B cell (primary cell): ENCODE data around the gene IL17REL. TPM values are rescaled to one million over a fixed set of nuclear protein-coding genes. Genes with fewer than 3 reads are reported as not detected.

Experiments
- ATAC-seq: fragments of 200-7000 bp; cut with Tn5 transposase; one replicate; pipeline ENCODE4 v1.10.0; 2021; ENCODE audit warnings: low read depth, mild to moderate bottlenecking, moderate number of reproducible peaks, moderate library complexity
- CTCF ChIA-PET: fragments of 350-600 bp; sonication (Branson Sonifier 250); formaldehyde crosslinking; loops from one replicate; lab custom pipeline; 2021; ENCODE audit warnings: antibody characterized with exemption, inconsistent platforms; lab: Charles Lee
- POLR2A ChIA-PET: fragments of 350-600 bp; sonication (Branson Sonifier 250); formaldehyde crosslinking; loops from one replicate; lab custom pipeline; 2021; ENCODE audit warnings: antibody characterized with exemption; lab: Charles Lee
- DNase-seq: peaks from one replicate; pipeline ENCODE4 v3.0.0; 2013
- H2AFZ ChIP-seq: 2 replicates; pipeline ENCODE4 v1.6.1; 2012; ENCODE audit warnings: mild to moderate bottlenecking, low read depth, low read length; ENCODE audit not compliant: insufficient read depth, poor library complexity, severe bottlenecking
- H3K27ac ChIP-seq, 2 donors: 1 replicate in 1 of 2; 2 replicates in 1 of 2; pipeline ENCODE4 v1.5.1; 2012 to 2013; ENCODE audit warnings: low read length in 2 of 2, mild to moderate bottlenecking in 2 of 2, moderate library complexity in 1 of 2
- H3K27me3 ChIP-seq, 4 experiments: fragments of 200-600 bp in 1 of 4; sonication (generic) in 1 of 4; replicated peaks in 1 of 4; 1 replicate in 2 of 4; 2 replicates in 2 of 4; pipeline versions ENCODE4 v1.6.1 to v1.7.0; 2013 to 2016; ENCODE audit warnings: low read length in 3 of 4, mild to moderate bottlenecking in 2 of 4, mixed read lengths in 1 of 4, moderate library complexity in 1 of 4; ENCODE audit not compliant: insufficient read depth in 4 of 4, control insufficient read depth in 3 of 4; ENCODE audit errors: control extremely low read depth in 1 of 4
- H3K36me3 ChIP-seq, 2 experiments: replicated peaks in 1 of 2; 1 replicate in 1 of 2; 2 replicates in 1 of 2; pipeline versions ENCODE4 v1.6.1 to v1.7.1; 2013; ENCODE audit warnings: low read length in 1 of 2; ENCODE audit not compliant: insufficient read depth in 2 of 2, control insufficient read depth in 1 of 2; ENCODE audit errors: control extremely low read depth in 1 of 2, extremely low read depth in 1 of 2
- H3K4me1 ChIP-seq, 2 donors: fragments of 200-600 bp in 1 of 2; sonication (generic) in 1 of 2; 1 replicate in 1 of 2; 2 replicates in 1 of 2; pipeline versions ENCODE4 v1.5.1 to v1.6.1; 2013 to 2017; ENCODE audit warnings: low read length in 2 of 2; ENCODE audit not compliant: control insufficient read depth in 2 of 2, insufficient read depth in 2 of 2
- H3K4me2 ChIP-seq: replicated peaks from 2 replicates; pipeline ENCODE3; 2012; ENCODE audit warnings: mild to moderate bottlenecking, low read depth, low read length; ENCODE audit not compliant: poor library complexity, severe bottlenecking
- H3K4me3 ChIP-seq, 5 experiments: fragments of 200-600 bp in 1 of 5; sonication (generic) in 1 of 5; 1 replicate in 3 of 5; 2 replicates in 2 of 5; pipeline versions ENCODE4 v1.5.1 to v1.7.0; 2011 to 2016; ENCODE audit warnings: low read length in 4 of 5, mild to moderate bottlenecking in 4 of 5, low read depth in 2 of 5, control low read depth in 1 of 5, moderate library complexity in 1 of 5; ENCODE audit not compliant: insufficient read depth in 1 of 5; ENCODE audit errors: control extremely low read depth in 1 of 5, extremely low read depth in 1 of 5
- H3K79me2 ChIP-seq: fragments of 200-600 bp; sonication (generic); one replicate; pipeline ENCODE4 v1.6.0; 2016; ENCODE audit warnings: low read length; ENCODE audit not compliant: control insufficient read depth, insufficient read depth
- H3K9ac ChIP-seq: fragments of 200-600 bp; sonication (generic); 2 replicates; pipeline ENCODE4 v1.6.1; 2017; ENCODE audit warnings: mild to moderate bottlenecking, low read length, moderate library complexity
- H3K9me3 ChIP-seq, 3 donors: one replicate each; pipeline versions ENCODE4 v1.6.1 to v1.7.1; 2013; ENCODE audit warnings: low read length in 2 of 3; ENCODE audit not compliant: control insufficient read depth in 2 of 3, insufficient read depth in 1 of 3; ENCODE audit errors: control extremely low read depth in 1 of 3
- H4K20me1 ChIP-seq: 2 replicates; pipeline ENCODE4 v1.6.0; 2012; ENCODE audit warnings: mild to moderate bottlenecking, low read length; ENCODE audit not compliant: insufficient read depth, control insufficient read depth, poor library complexity, severe bottlenecking
- H3K27ac Mint-ChIP-seq: one replicate; pipeline ENCODE4 v1.8.0; 2021; ENCODE audit warnings: mixed read lengths
- H3K27me3 Mint-ChIP-seq: one replicate; pipeline ENCODE4 v1.8.0; 2021; ENCODE audit warnings: mixed read lengths
- H3K4me1 Mint-ChIP-seq: one replicate; pipeline ENCODE4 v1.8.0; 2021; ENCODE audit warnings: mixed read lengths
- H3K4me3 Mint-ChIP-seq: one replicate; pipeline ENCODE4 v1.8.0; 2021; ENCODE audit warnings: mixed read lengths
- H3K9me3 Mint-ChIP-seq: one replicate; pipeline ENCODE4 v1.8.0; 2022; ENCODE audit warnings: mixed read lengths; ENCODE audit not compliant: insufficient read depth
- EZH2 ChIP-seq: IDR thresholded peaks from 2 replicates; pipeline ENCODE4 v1.6.1; 2012; ENCODE audit warnings: borderline replicate concordance, low read depth, mild to moderate bottlenecking, moderate library complexity, low read length; ENCODE audit not compliant: insufficient read depth, poor library complexity, severe bottlenecking
- WGBS: methylation state at CpG from one replicate; pipeline ENCODE4 v1.1.5; 2013; ENCODE audit warnings: missing lambda C conversion rate; ENCODE audit not compliant: insufficient coverage; 5-methylcytosine and 5-hydroxymethylcytosine counted together
- intact Hi-C: fragments of 100-400 bp; cut with micrococcal nuclease; formaldehyde crosslinking; loops from one replicate; pipeline ENCODE4 v1.10.0; 2022
- polyA plus RNA-seq: library from polyadenylated mRNA; depleted of rRNA; stranded (reverse); fragments of >200 nt; gene quantifications from 2 replicates; pipeline ENCODE4 v1.2.3, GENCODE V29; 2012
- total RNA-seq, 2 donors: library from RNA; stranded (reverse); fragments of 120-200 nt in 1 of 2; gene quantifications; 1 replicate in 1 of 2; 2 replicates in 1 of 2; pipeline versions ENCODE4 v1.2.3 to v1.2.4, GENCODE V29; 2013 to 2022
- TF ChIP-seq, protein P1 (sequence below): fragments of 200-600 bp; IDR thresholded peaks from one replicate; pipeline ENCODE4 v1.8.0; 2022; ENCODE audit warnings: antibody characterized with exemption, mild to moderate bottlenecking

The IL17REL gene
- total and polyA plus RNA-seq, 2 donors (not counting 1 experiment from before 2014, with no cell fraction given) = 0.09 to 0.10 TPM

DNA sequence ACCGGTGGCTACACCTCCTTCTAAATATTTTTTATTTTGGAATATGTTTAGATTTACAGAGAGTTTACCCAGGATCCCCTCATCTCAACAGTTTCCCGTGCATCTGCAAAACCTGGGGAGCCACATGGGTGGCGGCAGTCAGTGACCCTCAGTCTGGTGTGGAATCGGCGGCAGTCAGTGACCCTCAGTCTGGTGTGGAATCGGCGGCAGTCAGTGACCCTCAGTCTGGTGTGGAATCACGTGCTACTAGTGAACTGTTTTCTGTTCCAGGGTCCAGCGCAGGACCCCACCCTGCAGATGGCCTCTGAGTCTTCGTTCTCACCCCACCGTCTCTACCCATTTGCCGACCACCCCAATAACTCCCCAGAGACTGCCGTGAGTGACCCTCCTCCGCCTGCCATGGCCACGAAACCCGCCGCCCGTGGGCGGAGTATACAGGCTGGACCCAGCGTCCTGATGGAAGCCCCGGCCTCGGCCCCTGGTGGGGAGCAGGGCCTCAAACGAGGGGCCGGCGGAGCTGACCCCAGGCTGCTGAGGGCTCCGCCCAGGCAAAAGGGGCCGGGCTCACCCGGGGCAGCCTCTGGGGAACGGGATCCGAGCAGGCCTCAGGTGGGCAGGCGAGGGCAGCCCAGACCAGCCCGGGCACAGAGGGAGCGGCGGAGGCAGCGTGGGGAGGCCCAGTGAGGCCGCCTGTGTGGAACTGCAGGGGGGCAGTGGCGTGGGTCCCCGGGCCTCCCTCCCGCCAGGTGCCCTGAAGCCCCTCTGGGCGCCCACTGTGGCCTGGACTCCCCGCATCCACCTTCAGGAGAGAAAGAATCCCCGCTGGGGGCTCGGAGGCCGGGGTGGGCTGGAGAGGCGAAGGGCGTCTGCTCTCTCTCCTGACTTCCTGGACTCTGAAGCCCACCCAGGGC lies 2.5 kb downstream of the IL17REL start:
- H3K9me3 Mint-ChIP-seq = no peaks in the 10 kb centered on the region
- H3K4me1 Mint-ChIP-seq = peaks cover 29% of the 10 kb centered on the region
- H3K27me3 Mint-ChIP-seq = no peaks in the 10 kb centered on the region
- Histone ChIP-seq H3K36me3 (no peaks in the 10 kb centered on the region), H2AFZ (peak overlapping the region; percentile 66), H3K79me2 (no peaks in the 10 kb centered on the region), H3K27ac (no peak overlapping the region), H3K9ac (peak overlapping the region; percentile 50), H3K4me1 (peaks cover 34 to 38% of the 10 kb centered on the region in 2 donors), H3K4me3 (peak overlapping the region in 4 of 5 experiments; percentile 31 to 52 (median 46)), H3K4me2 (peak overlapping the region; percentile 93), H3K9me3 (peaks cover 0 to 2% (median 0%) of the 10 kb centered on the region in 3 donors), H4K20me1 (no peaks in the 10 kb centered on the region), H3K27me3 (peaks cover 0 to 21% (median 10%) of the 10 kb centered on the region in 4 experiments)
- ATAC-seq (no peak), DNase-seq (no peak)
- peak overlapping the region; percentile 59 for H3K27ac Mint-ChIP-seq
- ChIA-PET POLR2A (no interaction called here), CTCF (interaction anchor here (0.6 to 2.3 kb wide), 5 partner anchors 20 to 80 kb away, joined by 3 to 6 read pairs (median 4); no protein-coding TSS in a partner anchor)
- TF ChIP-seq EZH2 = no peak
- TF ChIP-seq, protein P1, sequence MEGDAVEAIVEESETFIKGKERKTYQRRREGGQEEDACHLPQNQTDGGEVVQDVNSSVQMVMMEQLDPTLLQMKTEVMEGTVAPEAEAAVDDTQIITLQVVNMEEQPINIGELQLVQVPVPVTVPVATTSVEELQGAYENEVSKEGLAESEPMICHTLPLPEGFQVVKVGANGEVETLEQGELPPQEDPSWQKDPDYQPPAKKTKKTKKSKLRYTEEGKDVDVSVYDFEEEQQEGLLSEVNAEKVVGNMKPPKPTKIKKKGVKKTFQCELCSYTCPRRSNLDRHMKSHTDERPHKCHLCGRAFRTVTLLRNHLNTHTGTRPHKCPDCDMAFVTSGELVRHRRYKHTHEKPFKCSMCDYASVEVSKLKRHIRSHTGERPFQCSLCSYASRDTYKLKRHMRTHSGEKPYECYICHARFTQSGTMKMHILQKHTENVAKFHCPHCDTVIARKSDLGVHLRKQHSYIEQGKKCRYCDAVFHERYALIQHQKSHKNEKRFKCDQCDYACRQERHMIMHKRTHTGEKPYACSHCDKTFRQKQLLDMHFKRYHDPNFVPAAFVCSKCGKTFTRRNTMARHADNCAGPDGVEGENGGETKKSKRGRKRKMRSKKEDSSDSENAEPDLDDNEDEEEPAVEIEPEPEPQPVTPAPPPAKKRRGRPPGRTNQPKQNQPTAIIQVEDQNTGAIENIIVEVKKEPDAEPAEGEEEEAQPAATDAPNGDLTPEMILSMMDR = no peak
- peak overlapping the region; percentile 77 for H3K4me3 Mint-ChIP-seq
- intact Hi-C loops = no loop called here
- WGBS = 59% methylated on average over 44 of the region's 46 CpGs

- Histone ChIP-seq H4K20me1 (no peaks in the 10 kb centered on the region), H3K36me3 (no peaks in the 10 kb centered on the region), H3K9me3 (no peaks in the 10 kb centered on the region), H3K27me3 (peaks cover 0 to 14% (median 7%) of the 10 kb centered on the region in 4 experiments), H3K4me2 (no peak overlapping the region), H3K27ac (no peak overlapping the region), H3K4me1 (peaks cover 27 to 30% of the 10 kb centered on the region in 2 donors), H3K79me2 (no peaks in the 10 kb centered on the region), H2AFZ (no peak overlapping the region), H3K9ac (no peak overlapping the region), H3K4me3 (no peak overlapping the region)
- DNase-seq (peak; percentile 21), ATAC-seq (no peak)
- Mint-ChIP-seq H3K27me3 (no peaks in the 10 kb centered on the region), H3K4me3 (peak overlapping the region; percentile 56), H3K27ac (peak overlapping the region; percentile 76), H3K9me3 (no peaks in the 10 kb centered on the region), H3K4me1 (peaks cover 29% of the 10 kb centered on the region)
- ChIA-PET POLR2A (interaction anchor here (0.6 kb wide), 1 partner anchor 24 kb away, joined by 3 read pairs; no protein-coding TSS in a partner anchor), CTCF (interaction anchor here (1.2 kb wide), 1 partner anchor 21 kb away, joined by 4 read pairs; no protein-coding TSS in a partner anchor)
- TF ChIP-seq, protein P1 = no peak
- TF ChIP-seq EZH2 = no peak
- intact Hi-C loops = no loop called here
- 92% methylated on average over 9 of the region's 16 CpGs for WGBS
These were observed 3.3 kb downstream of the IL17REL start for GRCh38 chr22:50009251-50009650.
